Skin epidermis (tissue), 12 donors: Measurements from ENCODE around the gene UQCR10.
A peak's percentile ranks its signal among the peaks of the same experiment; 100 is the strongest.

Experiments
- H3K27ac ChIP-seq, 21 experiments: fragments of 200-600 bp; sonication (generic) in 11 of 21; one replicate each; pipeline ENCODE4 v1.5.0; 2020; ENCODE audit warnings: mild to moderate bottlenecking in 3 of 21, inconsistent platforms in 2 of 21, moderate library complexity in 2 of 21
- H3K4me3 ChIP-seq, 7 experiments: fragments of 200-600 bp; sonication (generic) in 2 of 7; one replicate each; pipeline ENCODE4 v1.5.0; 2020; ENCODE audit warnings: inconsistent platforms in 2 of 7, mild to moderate bottlenecking in 2 of 7, moderate library complexity in 1 of 7

Gene UQCR10

GRCh38 chr22:29788339-29789279 lies 21.4 kb downstream of the UQCR10 start:
- H3K27ac ChIP-seq: no peak overlapping the region
- H3K4me3 ChIP-seq: no peak overlapping the region

- Histone ChIP-seq H3K4me3 (no peak overlapping the region), H3K27ac (no peak overlapping the region)
These were observed 22.9 kb downstream of the UQCR10 start for GRCh38 chr22:29790061-29790460.

- Histone ChIP-seq H3K27ac (no peak overlapping the region), H3K4me3 (no peak overlapping the region)
These were observed 26.2 kb downstream of the UQCR10 start for GRCh38 chr22:29793396-29793795.

GRCh38 chr22:29795663-29796062 lies 28.5 kb downstream of the UQCR10 start:
- H3K4me3 ChIP-seq: no peak overlapping the region
- H3K27ac ChIP-seq: no peak overlapping the region

GRCh38 chr22:29797351-29797750 lies 30.2 kb downstream of the UQCR10 start:
- H3K4me3 ChIP-seq: no peak overlapping the region
- H3K27ac ChIP-seq: peak overlapping the region in 8 of 21 experiments; percentile 5 to 82 (median 30)

GRCh38 chr22:29798318-29798717 lies 31.1 kb downstream of the UQCR10 start:
- peak overlapping the region in 16 of 21 experiments; percentile 10 to 86 (median 74) for H3K27ac ChIP-seq
- no peak overlapping the region for H3K4me3 ChIP-seq

- H3K4me3 ChIP-seq: no peak overlapping the region
These were observed 31.6 kb downstream of the UQCR10 start for GRCh38 chr22:29798801-29799200.

GRCh38 chr22:29799217-29799680 lies 32.1 kb downstream of the UQCR10 start:
- Histone ChIP-seq H3K4me3 (no peak overlapping the region), H3K27ac (peak overlapping the region in 20 of 21 experiments; percentile 47 to 86 (median 74))

More at GRCh38 chr22:29798801-29799200, 31.6 kb downstream of the UQCR10 start:
- peak overlapping the region in 20 of 21 experiments; percentile 47 to 86 (median 74) for H3K27ac ChIP-seq

GRCh38 chr22:29801153-29801552 lies 34.0 kb downstream of the UQCR10 start:
- H3K4me3 ChIP-seq: no peak overlapping the region
- H3K27ac ChIP-seq: peak overlapping the region in 1 of 21 experiments; percentile 39

GRCh38 chr22:29801796-29802195 lies 34.6 kb downstream of the UQCR10 start:
- Histone ChIP-seq H3K4me3 (no peak overlapping the region), H3K27ac (peak overlapping the region in 2 of 21 experiments; percentile 21 to 39)

- Histone ChIP-seq H3K27ac (no peak overlapping the region), H3K4me3 (no peak overlapping the region)
These were observed 36.0 kb downstream of the UQCR10 start for GRCh38 chr22:29803190-29803589.

- Histone ChIP-seq H3K27ac (no peak overlapping the region), H3K4me3 (no peak overlapping the region)
These were observed 37.8 kb downstream of the UQCR10 start for GRCh38 chr22:29804985-29805384.

- Histone ChIP-seq H3K27ac (no peak overlapping the region), H3K4me3 (no peak overlapping the region)
These were observed 39.0 kb downstream of the UQCR10 start for GRCh38 chr22:29806196-29806595.

- H3K27ac ChIP-seq: peak overlapping the region in 1 of 21 experiments; percentile 16
- H3K4me3 ChIP-seq: no peak overlapping the region
These were observed 43.0 kb downstream of the UQCR10 start for GRCh38 chr22:29810216-29810615.

- Histone ChIP-seq H3K27ac (no peak overlapping the region), H3K4me3 (no peak overlapping the region)
These were observed 44.2 kb downstream of the UQCR10 start for GRCh38 chr22:29811377-29811776.

GRCh38 chr22:29813126-29813525 lies 46.0 kb downstream of the UQCR10 start:
- H3K27ac ChIP-seq: no peak overlapping the region
- H3K4me3 ChIP-seq: no peak overlapping the region

- H3K27ac ChIP-seq: no peak overlapping the region
These were observed 46.4 kb downstream of the UQCR10 start for GRCh38 chr22:29813563-29813962.

GRCh38 chr22:29814003-29814402 lies 46.8 kb downstream of the UQCR10 start:
- H3K4me3 ChIP-seq: no peak overlapping the region
- no peak overlapping the region for H3K27ac ChIP-seq

More at GRCh38 chr22:29813563-29813962, 46.4 kb downstream of the UQCR10 start:
- H3K4me3 ChIP-seq: no peak overlapping the region

GRCh38 chr22:29815580-29815979 lies 48.4 kb downstream of the UQCR10 start:
- peak overlapping the region in 10 of 21 experiments; percentile 0 to 72 (median 32) for H3K27ac ChIP-seq
- no peak overlapping the region for H3K4me3 ChIP-seq

GRCh38 chr22:29816128-29816527 lies 49.0 kb downstream of the UQCR10 start:
- Histone ChIP-seq H3K27ac (peak overlapping the region in 11 of 21 experiments; percentile 18 to 72 (median 40)), H3K4me3 (no peak overlapping the region)

GRCh38 chr22:29816539-29816938 lies 49.4 kb downstream of the UQCR10 start:
- peak overlapping the region in 11 of 21 experiments; percentile 7 to 80 (median 36) for H3K27ac ChIP-seq
- H3K4me3 ChIP-seq: no peak overlapping the region
